ENCODE results near the gene FAM199X.
"Not testable (repeated sequence)": the region's sequence is repeated elsewhere in the genome, so short reads cannot be mapped to it uniquely, and the experiment has no call there.

The FAM199X gene

DNA sequence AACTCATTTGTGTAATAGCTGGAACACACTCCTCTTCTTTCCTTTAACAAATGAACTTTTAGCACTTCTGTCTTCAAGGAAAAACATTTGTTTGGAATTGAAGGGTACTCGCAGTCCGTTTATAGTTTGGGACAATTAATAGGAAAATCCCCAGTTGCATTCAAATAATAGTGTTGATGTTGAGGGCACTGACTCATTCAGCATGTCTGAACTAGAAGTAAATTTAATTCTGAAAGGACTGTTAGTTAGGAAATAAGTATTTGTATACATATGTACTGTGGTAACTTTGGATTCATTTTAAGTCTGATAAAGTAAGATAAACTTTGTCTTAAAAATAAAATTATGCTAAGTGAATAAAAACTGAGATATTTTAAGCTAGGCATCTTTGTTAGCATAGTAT, 27.2 kb downstream of the FAM199X start:
- DNase-seq = no peak

DNA sequence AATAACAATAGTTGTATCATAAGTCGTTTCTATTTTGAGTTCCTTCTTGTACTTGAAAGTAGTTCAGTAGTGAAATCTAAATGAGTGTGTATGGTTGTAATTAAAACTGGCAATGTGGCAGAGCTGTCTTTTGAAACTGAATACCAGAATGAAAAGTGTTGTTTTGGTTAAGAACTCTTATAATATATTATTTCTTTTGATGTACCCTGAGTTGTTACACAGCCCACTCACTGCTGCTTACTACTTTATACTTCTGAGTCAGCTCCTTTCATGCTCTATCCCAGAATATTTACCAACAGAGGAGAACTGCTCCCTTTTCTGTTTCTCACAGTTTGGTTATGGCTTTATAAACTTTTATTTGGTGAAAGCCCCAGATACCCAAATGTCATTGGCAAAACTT, 28.8 kb downstream of the FAM199X start:
- no peak for DNase-seq

DNA sequence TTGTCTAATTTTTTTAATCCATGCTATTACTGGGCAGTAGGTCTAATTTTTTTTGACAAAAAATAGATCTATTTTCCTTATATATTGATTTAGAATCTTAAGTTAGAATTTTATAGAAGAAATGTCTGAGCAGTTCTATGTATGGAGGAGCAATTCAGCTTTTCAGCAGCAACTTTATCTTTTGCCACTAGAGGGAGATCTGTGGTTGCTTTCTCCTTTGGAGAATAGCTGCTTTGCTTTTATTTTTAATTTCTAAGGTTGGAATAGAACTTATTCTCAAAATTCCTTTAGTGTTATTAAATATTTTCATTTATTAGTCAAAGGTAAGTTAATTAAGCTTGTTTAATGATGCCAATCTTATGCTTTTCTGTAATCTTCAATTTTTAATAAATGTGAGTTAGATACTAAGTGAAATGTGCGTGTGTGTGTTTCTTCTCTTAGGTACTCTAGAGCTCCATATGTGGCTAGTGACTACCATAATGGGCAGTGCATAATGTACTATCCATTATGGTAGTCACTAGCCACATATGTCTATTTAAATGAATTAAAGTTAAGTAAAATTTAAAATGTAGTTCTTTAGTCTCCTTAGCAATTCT, 29.3 kb downstream of the FAM199X start:
- DNase-seq = peak; percentile 13

DNA sequence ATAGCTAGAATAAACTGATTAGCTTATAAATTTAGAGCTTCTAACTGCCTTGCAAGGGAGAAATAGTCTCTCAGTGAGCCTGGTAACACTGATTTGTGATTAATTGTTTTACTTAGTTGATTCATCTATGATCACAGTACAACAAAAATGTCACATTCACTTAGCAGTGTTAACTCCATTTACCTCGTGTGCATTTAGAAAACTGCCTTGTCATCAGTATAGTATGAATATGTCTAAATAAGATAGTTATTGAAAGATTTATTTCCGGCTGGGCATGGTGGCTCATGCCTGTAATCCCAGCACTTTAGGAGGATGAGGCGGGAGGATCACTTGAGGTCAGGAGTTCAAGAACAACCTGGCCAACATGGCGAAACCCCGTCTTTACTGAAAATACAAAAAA, 39.3 kb downstream of the FAM199X start:
- no peak for DNase-seq

DNA sequence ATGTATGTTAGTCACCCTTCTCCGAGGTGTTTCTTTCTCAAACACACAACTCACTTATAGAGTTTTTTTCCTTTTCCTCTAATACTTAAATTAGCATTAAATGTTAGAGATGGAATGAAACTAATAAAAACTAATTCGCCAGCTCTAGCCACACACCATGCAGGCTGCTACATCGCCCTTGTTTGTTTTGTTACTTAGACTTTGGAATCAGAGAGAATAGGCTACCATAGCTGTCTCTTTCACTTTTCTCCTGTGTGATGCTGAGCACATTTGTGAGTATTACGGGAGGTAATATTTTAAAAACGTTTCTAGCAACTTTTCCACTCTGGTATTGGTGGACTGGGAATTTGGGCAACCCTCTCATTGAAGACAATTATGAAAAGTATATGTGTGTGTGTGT, 44.9 kb downstream of the FAM199X start:
- DNase-seq = no peak

DNA sequence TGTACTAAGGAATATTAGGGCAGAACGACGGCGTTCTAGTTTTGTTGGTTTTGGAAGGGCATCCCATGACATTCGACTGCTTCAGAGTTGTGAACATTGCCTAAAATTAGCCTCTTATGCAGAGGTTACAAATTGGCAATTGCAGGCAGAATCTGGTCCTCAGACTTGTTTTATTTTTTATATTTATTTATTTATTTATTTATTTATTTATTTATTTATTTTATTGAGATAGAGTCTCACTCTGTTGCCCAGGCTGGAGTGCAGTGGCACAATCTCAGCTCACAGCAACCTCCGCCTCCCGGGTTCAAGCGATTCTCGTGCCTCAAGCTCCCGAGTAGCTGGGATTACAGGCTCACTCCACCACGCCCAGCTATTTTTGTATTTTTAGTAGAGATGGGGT, 63.8 kb downstream of the FAM199X start:
- DNase-seq = not testable (repeated sequence)
